ENCODE data around the gene WNT11. TPM values are rescaled to one million over a fixed set of nuclear protein-coding genes. Genes with fewer than 3 reads are reported as not detected.

WNT11 gene
- total and polyA plus RNA-seq, 5 experiments from 2014 or later = 0.09 to 0.81 (median 0.24) TPM; not detected in 2

DNA sequence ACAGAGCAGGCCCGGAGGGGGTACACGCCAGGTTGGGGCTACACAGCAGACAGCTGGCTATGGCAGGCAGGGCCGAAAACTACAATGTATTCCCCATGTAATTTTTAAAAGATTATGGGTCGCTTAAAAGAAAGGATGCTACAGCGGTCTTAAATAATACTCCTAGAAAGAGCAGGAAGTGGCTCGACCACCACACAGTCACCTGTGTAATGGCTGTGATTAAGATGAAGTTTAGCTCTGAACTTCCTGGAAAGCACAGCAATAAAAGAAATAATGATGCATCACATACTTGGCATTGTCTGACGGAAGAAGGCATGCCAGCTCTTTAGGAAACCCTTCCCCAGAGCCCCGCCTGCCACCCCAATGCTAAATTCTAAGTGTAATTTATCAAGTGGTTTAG, 32.6 kb downstream of the WNT11 start:
- H3K4me1 Mint-ChIP-seq = peaks cover 0 to 4% (median 2%) of the 10 kb centered on the region in 4 donors
- DNase-seq (no peak), ATAC-seq (no peak)
- no peaks in the 10 kb centered on the region for H3K36me3 Mint-ChIP-seq
- H3K27me3 Mint-ChIP-seq = peaks cover 0 to 6% (median 0%) of the 10 kb centered on the region in 5 donors
- POLR2A ChIA-PET = no interaction called here
- peak overlapping the region in 1 of 10 donors; percentile 3 for H3K27ac Mint-ChIP-seq
- H3K4me3 Mint-ChIP-seq = no peak overlapping the region
- no peaks in the 10 kb centered on the region for H3K9me3 Mint-ChIP-seq

DNA sequence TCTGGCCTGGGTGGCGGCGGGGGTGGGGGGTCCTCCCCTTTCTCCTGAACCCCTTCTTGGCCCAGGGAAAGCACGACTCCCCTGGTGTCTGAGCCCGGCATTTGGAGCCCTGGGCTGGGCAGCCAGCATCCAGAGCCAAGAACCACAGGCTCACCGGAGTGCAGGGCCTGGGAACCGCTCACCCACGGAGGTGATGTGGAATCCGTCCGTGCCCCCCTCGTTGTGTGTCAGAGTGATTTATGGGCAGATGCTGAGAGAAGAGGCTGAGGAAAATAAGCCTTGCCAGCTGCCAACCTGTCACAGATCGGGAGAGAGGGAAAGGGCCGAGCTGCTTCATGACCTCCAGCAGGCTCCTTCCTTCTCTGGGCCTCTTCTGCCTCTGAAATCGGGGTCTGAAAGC, 33.7 kb downstream of the WNT11 start:
- no peaks in the 10 kb centered on the region for H3K9me3 Mint-ChIP-seq
- DNase-seq (no peak), ATAC-seq (no peak)
- peaks cover 0 to 4% (median 2%) of the 10 kb centered on the region in 4 donors for H3K4me1 Mint-ChIP-seq
- POLR2A ChIA-PET = no interaction called here
- peaks cover 0 to 5% (median 0%) of the 10 kb centered on the region in 5 donors for H3K27me3 Mint-ChIP-seq
- H3K27ac Mint-ChIP-seq = no peak overlapping the region
- H3K4me3 Mint-ChIP-seq = no peak overlapping the region
- H3K36me3 Mint-ChIP-seq = no peaks in the 10 kb centered on the region

DNA sequence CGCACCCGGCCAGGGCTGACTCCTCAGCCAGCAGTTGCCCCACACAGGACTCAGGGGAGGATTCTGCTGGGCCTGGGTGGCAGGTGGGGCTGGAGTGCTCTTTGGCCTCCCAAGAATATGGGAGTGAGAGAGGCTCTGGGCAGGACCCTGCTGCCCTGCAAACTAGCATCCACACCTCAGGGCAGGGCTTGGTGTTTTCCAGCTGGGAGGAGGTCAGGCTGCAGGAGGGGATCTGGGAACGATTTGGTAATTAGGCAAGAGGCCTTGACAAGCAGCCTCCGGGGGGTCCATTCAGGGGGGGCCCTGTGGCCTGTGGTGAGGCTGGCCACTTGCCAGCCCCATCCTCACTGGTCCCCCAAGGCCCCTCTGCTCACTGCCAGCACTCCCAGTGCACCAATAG, 35.8 kb downstream of the WNT11 start:
- DNase-seq (no peak), ATAC-seq (no peak)
- Mint-ChIP-seq H3K4me3 (no peak overlapping the region), H3K36me3 (no peaks in the 10 kb centered on the region), H3K4me1 (peaks cover 0 to 4% (median 2%) of the 10 kb centered on the region in 4 donors), H3K27me3 (peaks cover 0 to 4% (median 0%) of the 10 kb centered on the region in 5 donors), H3K9me3 (no peaks in the 10 kb centered on the region), H3K27ac (peak overlapping the region in 1 of 10 donors; percentile 81)
- POLR2A ChIA-PET = no interaction called here

DNA sequence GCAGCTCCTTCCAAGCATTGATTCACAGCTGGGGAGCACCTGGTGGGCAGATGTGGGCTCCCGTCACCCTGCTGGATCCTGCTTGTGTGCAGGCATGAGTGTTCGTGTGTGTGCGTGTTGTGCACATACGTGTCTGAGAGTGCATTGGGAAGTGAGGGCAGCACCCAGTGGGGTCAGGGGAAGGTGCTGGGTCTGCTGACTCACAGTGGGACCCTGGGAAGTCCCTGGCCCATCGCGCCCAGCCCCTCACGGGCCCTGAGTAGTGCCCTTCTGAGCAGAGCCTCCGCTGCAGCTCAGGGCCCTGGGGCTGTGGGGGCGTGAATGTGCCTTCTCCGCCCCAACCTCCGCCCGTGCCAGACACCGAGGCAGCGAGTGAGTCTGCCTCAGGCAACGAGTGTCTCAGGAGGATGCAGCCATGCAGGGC, 36.8 kb downstream of the WNT11 start:
- POLR2A ChIA-PET = no interaction called here
- ATAC-seq (no peak), DNase-seq (no peak)
- Mint-ChIP-seq H3K4me1 (peaks cover 0 to 4% (median 2%) of the 10 kb centered on the region in 4 donors), H3K4me3 (no peak overlapping the region), H3K27me3 (peaks cover 0 to 4% (median 0%) of the 10 kb centered on the region in 5 donors), H3K9me3 (no peaks in the 10 kb centered on the region), H3K27ac (no peak overlapping the region), H3K36me3 (no peaks in the 10 kb centered on the region)

DNA sequence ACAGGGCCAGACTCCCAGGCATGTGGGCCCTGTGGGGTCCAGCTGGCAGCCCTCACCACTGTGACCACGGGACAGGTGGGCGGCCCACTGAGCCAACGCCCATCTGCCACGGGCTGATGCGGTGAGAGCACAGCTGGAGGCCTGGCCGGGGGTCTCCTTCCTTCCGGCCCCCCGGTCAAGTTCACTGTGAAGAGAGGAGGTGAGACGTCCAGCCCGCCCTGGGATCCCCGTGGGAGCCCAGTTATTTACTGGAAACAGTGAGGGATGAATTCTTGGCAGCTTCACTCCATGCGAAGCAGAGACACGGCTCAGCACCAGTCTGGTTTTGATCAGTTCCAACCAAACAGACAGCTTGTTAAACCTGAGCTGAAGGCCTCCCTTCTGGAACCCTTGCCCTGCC, 38.7 kb downstream of the WNT11 start:
- H3K36me3 Mint-ChIP-seq = no peaks in the 10 kb centered on the region
- no peak overlapping the region for H3K4me3 Mint-ChIP-seq
- POLR2A ChIA-PET = no interaction called here
- no peaks in the 10 kb centered on the region for H3K4me1 Mint-ChIP-seq
- H3K9me3 Mint-ChIP-seq = no peaks in the 10 kb centered on the region
- ATAC-seq (no peak), DNase-seq (no peak)
- H3K27ac Mint-ChIP-seq = no peak overlapping the region
- H3K27me3 Mint-ChIP-seq = peaks cover 0 to 4% (median 0%) of the 10 kb centered on the region in 5 donors

DNA sequence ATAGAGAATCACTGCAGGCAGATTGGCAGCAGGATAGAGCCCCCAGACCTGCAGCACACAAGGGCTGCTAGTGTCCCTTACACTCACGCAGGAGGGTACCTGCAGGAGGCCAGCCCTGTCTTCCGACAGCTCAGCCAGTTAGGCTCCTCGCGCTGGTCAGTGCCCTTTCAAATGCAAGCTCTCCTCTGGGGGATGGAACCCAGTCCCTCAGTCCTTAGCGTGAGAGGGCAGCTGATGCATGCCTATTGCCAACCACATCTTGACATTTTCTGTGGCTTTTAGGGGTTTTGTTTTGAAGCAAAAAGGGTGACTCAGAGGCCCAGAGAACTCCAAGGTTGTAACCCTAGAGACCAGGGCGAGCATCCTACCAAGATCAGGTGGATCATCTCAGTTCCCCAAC, 40.0 kb downstream of the WNT11 start:
- no peaks in the 10 kb centered on the region for H3K36me3 Mint-ChIP-seq
- no peaks in the 10 kb centered on the region for H3K27me3 Mint-ChIP-seq
- POLR2A ChIA-PET = no interaction called here
- no peak for DNase-seq
- H3K9me3 Mint-ChIP-seq = no peaks in the 10 kb centered on the region
- no peak for ATAC-seq
- peak overlapping the region in 1 of 10 donors; percentile 33 for H3K27ac Mint-ChIP-seq
- H3K4me1 Mint-ChIP-seq = no peaks in the 10 kb centered on the region
- H3K4me3 Mint-ChIP-seq = no peak overlapping the region

DNA sequence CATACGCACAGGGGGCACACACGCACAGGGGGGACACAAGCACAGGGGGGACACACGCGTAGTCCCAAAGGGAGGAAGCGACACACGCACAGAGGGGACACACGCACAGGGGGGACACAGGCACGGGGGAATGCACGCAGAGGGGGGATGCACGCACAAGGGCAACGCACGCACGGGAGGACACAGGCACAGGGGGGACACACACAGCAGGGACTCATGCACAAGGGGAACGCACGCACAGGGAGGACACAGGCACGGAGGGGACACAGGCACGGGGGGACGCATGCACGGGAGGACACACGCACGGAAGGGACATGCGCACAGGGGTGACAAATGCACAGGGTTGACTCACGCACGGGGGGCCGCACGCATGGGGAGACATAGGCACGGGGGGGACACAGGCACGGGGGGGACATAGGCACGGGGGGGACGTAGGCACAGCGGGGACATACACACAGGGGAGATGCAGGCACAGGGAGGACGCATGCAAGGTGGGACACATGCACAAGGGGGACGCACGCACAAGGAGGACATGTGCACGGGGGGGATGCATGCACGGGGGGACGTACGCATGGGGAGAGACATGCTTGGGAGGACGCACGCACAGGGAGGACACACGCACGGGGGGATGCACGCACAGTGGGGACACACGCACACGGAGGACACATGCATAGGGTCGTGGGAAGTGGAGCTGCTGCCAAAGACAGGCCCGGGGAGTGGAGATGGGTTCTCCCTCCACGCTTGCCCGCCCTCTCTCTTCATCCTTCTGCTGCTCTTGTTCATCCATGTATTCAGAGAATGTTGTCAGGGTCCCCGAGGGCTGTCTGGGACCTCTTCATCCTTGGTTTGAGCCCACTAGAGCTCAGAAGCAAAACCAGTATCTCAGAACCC, 41.2 kb downstream of the WNT11 start:
- Mint-ChIP-seq H3K27ac (no peak overlapping the region), H3K9me3 (no peaks in the 10 kb centered on the region), H3K4me1 (no peaks in the 10 kb centered on the region), H3K27me3 (no peaks in the 10 kb centered on the region), H3K4me3 (no peak overlapping the region), H3K36me3 (no peaks in the 10 kb centered on the region)
- ATAC-seq (no peak), DNase-seq (peak in 1 of 10 donors; percentile 24)
- POLR2A ChIA-PET = no interaction called here

DNA sequence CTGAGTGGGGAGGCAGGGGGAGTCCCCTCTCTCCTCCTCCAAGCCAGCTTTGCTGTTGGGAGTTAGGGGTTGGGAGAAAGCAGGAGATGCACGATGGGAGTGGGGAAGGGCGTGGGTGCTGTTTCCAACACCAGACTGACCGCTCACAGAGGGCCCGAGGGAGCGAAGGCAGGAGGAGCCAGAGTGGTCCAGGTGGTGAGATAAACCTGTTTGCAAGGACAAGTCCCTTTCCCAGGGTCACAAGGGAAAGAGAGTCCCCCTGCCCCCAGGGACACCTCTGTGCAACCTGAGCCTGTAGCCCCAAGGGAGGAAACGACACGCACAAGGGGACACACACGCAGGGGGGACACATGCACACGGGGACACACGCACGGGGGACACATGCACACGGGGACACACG, 42.2 kb downstream of the WNT11 start:
- no peak for ATAC-seq
- H3K27me3 Mint-ChIP-seq = no peaks in the 10 kb centered on the region
- H3K4me1 Mint-ChIP-seq = no peaks in the 10 kb centered on the region

DNA sequence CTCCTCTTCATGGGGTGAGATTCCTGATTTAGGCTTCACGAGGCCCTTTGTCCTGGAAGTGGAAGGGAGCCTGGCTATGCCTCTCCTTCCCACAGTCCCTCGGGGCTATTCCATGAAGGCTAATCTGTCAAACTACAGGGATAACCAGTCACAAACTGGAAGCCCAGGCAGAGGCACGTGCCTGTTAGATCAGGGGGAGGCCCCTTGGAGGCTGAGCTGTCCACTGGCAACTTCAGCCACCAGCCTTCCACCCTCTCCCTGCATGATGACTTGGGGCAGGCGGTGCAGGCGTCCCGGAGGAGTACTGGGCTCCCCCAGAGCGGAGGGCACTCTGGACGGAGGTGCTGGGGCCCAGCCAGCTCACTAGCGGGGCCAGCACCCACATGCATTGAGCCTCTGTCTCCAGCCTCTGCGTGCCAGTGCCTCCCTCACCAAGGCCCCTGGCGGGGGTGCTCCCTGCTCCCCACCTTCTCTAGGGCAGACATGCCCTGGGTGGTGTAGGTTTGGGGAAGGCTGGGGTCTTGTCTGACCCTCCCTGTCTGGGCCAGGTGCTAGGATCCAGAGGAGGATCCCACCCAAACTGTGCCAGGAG, 42.9 kb downstream of the WNT11 start:
- Mint-ChIP-seq H3K27ac (no peak overlapping the region), H3K36me3 (no peaks in the 10 kb centered on the region), H3K27me3 (no peaks in the 10 kb centered on the region), H3K9me3 (no peaks in the 10 kb centered on the region), H3K4me1 (no peaks in the 10 kb centered on the region), H3K4me3 (no peak overlapping the region)
- peak in 1 of 10 donors; percentile 59 for DNase-seq
- ATAC-seq = no peak
- POLR2A ChIA-PET = no interaction called here

More for the DNA sequence above, 42.2 kb downstream of the WNT11 start:
- Mint-ChIP-seq H3K36me3 (no peaks in the 10 kb centered on the region), H3K9me3 (no peaks in the 10 kb centered on the region), H3K4me3 (no peak overlapping the region), H3K27ac (no peak overlapping the region)
- DNase-seq = peak in 1 of 10 donors; percentile 53
- POLR2A ChIA-PET = no interaction called here

DNA sequence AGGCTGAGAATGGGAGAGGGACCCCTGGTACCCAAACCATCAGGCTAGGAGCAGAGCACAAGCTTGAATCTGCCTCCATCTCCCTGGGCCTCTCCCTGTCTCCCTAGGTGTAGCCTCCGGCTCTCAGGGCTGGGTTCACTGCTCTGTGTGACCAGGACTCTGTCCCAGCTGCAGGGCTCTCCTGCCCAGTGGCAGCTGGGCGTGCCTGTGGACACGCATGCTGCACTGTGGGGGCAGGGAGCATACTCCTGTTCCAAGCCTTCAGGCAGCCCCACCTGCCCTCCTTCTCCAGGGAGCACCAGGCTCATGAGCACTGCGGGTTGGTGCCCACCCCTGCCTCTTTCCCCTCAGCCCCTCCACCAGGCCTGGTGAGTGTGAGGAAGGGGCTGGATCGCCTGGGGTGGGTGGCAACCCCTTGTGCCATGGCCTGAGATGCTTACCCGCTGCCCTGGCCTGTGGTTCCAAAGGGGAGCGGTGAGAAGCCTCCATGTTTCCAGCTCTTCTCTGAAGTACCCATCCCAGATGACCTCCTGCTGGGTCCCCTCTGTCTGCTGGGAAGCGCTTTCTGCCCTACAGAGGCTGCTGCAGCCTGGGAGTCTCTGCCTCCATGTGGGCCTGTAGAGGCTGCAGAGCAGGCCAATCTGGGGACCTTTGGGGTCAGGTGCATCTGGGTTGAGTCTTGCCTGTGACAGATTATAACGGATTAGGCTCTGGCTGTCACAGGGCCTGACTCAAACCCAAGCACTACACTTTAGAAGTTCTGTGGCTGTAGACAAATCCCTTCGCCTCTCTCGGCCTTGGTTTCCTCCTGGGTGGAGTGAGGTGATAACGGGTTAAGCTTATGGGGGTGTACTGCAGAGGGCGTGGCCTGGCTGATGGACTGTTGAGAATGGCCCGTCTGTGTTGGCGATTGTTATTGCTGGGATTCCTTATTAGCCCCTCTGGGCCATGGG, 43.7 kb downstream of the WNT11 start:
- Mint-ChIP-seq H3K27ac (no peak overlapping the region), H3K36me3 (no peaks in the 10 kb centered on the region), H3K9me3 (no peaks in the 10 kb centered on the region), H3K4me1 (no peaks in the 10 kb centered on the region), H3K4me3 (no peak overlapping the region), H3K27me3 (peaks cover 0 to 2% (median 0%) of the 10 kb centered on the region in 5 donors)
- peak in 1 of 10 donors; percentile 50 for DNase-seq
- POLR2A ChIA-PET = no interaction called here
- ATAC-seq = no peak

DNA sequence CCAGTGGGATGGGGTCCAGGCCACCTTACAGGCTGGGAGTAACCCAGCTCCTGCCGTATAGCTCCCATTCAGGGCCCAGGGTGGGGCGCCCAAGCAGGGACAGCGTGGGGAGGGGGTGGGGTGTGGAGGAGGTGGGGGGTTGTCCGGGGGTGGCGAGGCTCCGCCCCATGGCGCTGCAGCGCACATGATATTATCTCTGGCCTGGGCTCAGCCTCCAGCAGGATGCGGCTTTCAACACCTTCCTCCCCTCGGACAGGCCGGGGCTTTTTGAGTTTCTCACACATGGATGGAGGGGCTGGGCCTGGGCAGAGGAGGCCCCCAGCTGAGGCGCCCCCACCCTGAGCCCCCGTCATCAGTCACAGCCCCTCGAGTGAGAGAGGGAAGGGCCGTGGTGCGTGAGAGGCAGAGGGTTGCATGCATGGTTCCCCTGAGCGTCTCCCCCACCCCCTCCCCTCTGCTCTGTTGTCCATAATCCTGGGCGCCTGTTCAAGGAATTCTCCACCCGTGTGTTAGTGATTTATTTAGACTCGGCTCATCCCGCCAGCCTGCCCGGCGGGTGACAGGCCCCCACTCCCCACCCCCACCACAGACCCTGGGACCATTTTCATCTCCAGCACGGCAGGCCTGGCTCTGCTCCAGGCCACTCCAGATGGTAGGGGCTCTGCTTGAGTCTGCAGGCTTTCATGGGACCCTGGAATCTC, 44.9 kb downstream of the WNT11 start:
- no peak overlapping the region for H3K4me3 Mint-ChIP-seq
- DNase-seq (peak in 1 of 10 donors; percentile 56), ATAC-seq (no peak)
- H3K27ac Mint-ChIP-seq = no peak overlapping the region
- H3K27me3 Mint-ChIP-seq = peaks cover 0 to 3% (median 2%) of the 10 kb centered on the region in 5 donors
- POLR2A ChIA-PET = no interaction called here
- H3K4me1 Mint-ChIP-seq = no peaks in the 10 kb centered on the region
- H3K9me3 Mint-ChIP-seq = no peaks in the 10 kb centered on the region
- H3K36me3 Mint-ChIP-seq = no peaks in the 10 kb centered on the region

DNA sequence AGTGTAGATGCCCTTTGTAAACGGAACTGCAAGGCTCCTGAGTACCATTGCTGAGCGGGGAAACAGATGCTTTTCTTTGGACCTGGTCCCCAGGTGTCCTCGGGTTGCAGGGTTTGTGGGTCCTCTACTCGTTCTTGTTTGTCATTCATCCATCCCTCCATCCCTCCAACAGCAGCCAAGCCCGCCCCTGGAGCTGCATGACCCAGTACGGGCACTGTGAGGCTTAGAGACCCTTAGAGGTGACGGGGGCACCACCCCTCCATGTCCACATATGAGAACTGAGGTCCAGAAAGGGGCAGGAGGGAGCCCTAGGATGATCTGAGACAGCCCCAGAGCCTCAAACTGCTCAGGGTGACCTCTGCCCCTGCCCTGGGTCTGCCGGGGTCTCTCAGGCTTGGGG, 45.4 kb downstream of the WNT11 start:
- H3K4me3 Mint-ChIP-seq = no peak overlapping the region
- peak in 1 of 10 donors; percentile 27 for DNase-seq
- H3K27ac Mint-ChIP-seq = no peak overlapping the region
- no peaks in the 10 kb centered on the region for H3K9me3 Mint-ChIP-seq
- POLR2A ChIA-PET = no interaction called here
- no peaks in the 10 kb centered on the region for H3K36me3 Mint-ChIP-seq
- ATAC-seq = no peak
- H3K4me1 Mint-ChIP-seq = no peaks in the 10 kb centered on the region
- peaks cover 0 to 4% (median 2%) of the 10 kb centered on the region in 5 donors for H3K27me3 Mint-ChIP-seq

Data from naive thymus-derived CD8-positive, alpha-beta T cell (primary cell).